SK-N-SH treated with all-trans-retinoic acid at 6 μM for 48 hours (cell line): ENCODE results near the gene AFDN.

Experiments used
- ARNTL ChIP-seq: fragments of 450-650 bp; formaldehyde crosslinking; IDR thresholded peaks from 2 replicates; pipeline ENCODE4 v1.5.0; 2020; ENCODE audit warnings: low read depth, mild to moderate bottlenecking, moderate library complexity, borderline replicate concordance
- BACH2 ChIP-seq: fragments of 250-450 bp; sonication (Bioruptor Pico); IDR thresholded peaks from 2 replicates; pipeline ENCODE4 v1.9.0; 2021; ENCODE audit warnings: mild to moderate bottlenecking, borderline replicate concordance
- CSDC2 ChIP-seq: fragments of 250-450 bp; sonication (Bioruptor Pico); IDR thresholded peaks from 2 replicates; pipeline ENCODE4 v1.5.0; 2020; ENCODE audit warnings: mild to moderate bottlenecking, moderate library complexity
- GLIS3 ChIP-seq: fragments of 250-450 bp; sonication (Bioruptor Pico); IDR thresholded peaks from 2 replicates; pipeline ENCODE4 v1.5.0; 2020; ENCODE audit warnings: mild to moderate bottlenecking, moderate library complexity
- ISL1 ChIP-seq: fragments of 250-450 bp; sonication (Bioruptor Pico); IDR thresholded peaks from 2 replicates; pipeline ENCODE4 v2.1.2; 2022; ENCODE audit warnings: mild to moderate bottlenecking, moderate library complexity
- PATZ1 ChIP-seq: fragments of 250-450 bp; sonication (Bioruptor Pico); IDR thresholded peaks from 2 replicates; pipeline ENCODE4 v1.8.0; 2020; ENCODE audit warnings: mild to moderate bottlenecking, moderate library complexity, borderline replicate concordance
- ZFP3 ChIP-seq: fragments of 250-450 bp; sonication (Bioruptor Pico); IDR thresholded peaks from 2 replicates; pipeline ENCODE4 v1.5.0; 2020; ENCODE audit warnings: mild to moderate bottlenecking, moderate library complexity

DNA sequence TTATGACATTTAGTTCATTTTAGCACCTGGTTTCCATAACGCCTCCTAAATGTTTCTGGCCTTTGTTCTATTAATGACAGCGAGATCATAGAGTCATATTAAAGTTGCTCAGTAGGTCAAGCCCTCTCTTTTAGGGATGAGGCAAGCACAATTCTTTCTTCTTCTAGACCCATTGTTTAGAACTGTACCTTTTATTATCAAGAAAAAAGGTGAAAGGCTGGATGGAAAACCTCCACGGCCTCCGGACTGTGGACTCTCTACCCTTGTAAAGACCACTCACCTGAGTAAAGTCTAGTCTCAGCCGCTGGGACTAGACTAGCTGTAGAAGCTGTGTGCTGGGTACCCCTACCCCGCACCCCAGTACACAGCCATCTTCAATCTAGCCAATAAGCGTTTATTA is 6.0 kb upstream of the AFDN start:
- no peak for TF ChIP-seq ZFP3 (CRISPR knock-in tag)
- TF ChIP-seq BACH2: no peak
- no peak for TF ChIP-seq ISL1 (CRISPR knock-in tag)
- TF ChIP-seq PATZ1 (CRISPR knock-in tag): no peak
- no peak for TF ChIP-seq GLIS3 (CRISPR knock-in tag)
- no peak for TF ChIP-seq CSDC2 (CRISPR knock-in tag)
- TF ChIP-seq ARNTL (CRISPR knock-in tag): no peak
